ENCODE data around the gene TMPRSS3.

Gene TMPRSS3

GRCh38 chr21:42395905-42396651 is at the start of gene TMPRSS3:
TMPRSS3 (minus strand) TSS chr21:42396052; CDS start chr21:42395417, 635 bp downstream.
- H3K27me3 ChIP-seq (ENCODE audit: control insufficient read depth, insufficient read depth, low read length), result no peaks in the 10 kb centered on the region

GRCh38 chr21:42445311-42445710 is 49.5 kb upstream of the TMPRSS3 start:
- H3K9ac ChIP-seq (ENCODE audit: low read length), result no peak overlapping the region
- H3K4me3 ChIP-seq (ENCODE audit: low read length), result no peak overlapping the region
- H3K27me3 ChIP-seq (ENCODE audit: control insufficient read depth, insufficient read depth, low read length), result no peaks in the 10 kb centered on the region
- no peak overlapping the region for H3K27ac ChIP-seq (ENCODE audit: low read length)
- no peaks in the 10 kb centered on the region for H3K36me3 ChIP-seq (ENCODE audit: control insufficient read depth, low read depth, low read length)
- H3K9me3 ChIP-seq (ENCODE audit: control insufficient read depth, low read depth, low read length), result no peaks in the 10 kb centered on the region
- peaks cover 4% of the 10 kb centered on the region for H3K4me1 ChIP-seq (ENCODE audit: control insufficient read depth, low read depth, low read length)

More at GRCh38 chr21:42395905-42396651, at the start of gene TMPRSS3:
- Histone ChIP-seq H3K4me1 (ENCODE audit: control insufficient read depth, low read depth, low read length) (no peaks in the 10 kb centered on the region), H3K9ac (ENCODE audit: low read length) (no peak within 1 kb of the TSS), H3K9me3 (ENCODE audit: control insufficient read depth, low read depth, low read length) (no peaks in the 10 kb centered on the region), H3K27ac (ENCODE audit: low read length) (no peak within 1 kb of the TSS), H3K36me3 (ENCODE audit: control insufficient read depth, low read depth, low read length) (no peaks in the 10 kb centered on the region), H3K4me3 (ENCODE audit: low read length) (no peak within 1 kb of the TSS)

GRCh38 chr21:42444745-42445059 is 48.9 kb upstream of the TMPRSS3 start:
- Histone ChIP-seq H3K36me3 (ENCODE audit: control insufficient read depth, low read depth, low read length) (no peaks in the 10 kb centered on the region), H3K27me3 (ENCODE audit: control insufficient read depth, insufficient read depth, low read length) (no peaks in the 10 kb centered on the region), H3K4me1 (ENCODE audit: control insufficient read depth, low read depth, low read length) (peaks cover 2% of the 10 kb centered on the region), H3K27ac (ENCODE audit: low read length) (no peak overlapping the region), H3K9me3 (ENCODE audit: control insufficient read depth, low read depth, low read length) (no peaks in the 10 kb centered on the region), H3K4me3 (ENCODE audit: low read length) (no peak overlapping the region), H3K9ac (ENCODE audit: low read length) (no peak overlapping the region)

GRCh38 chr21:42443876-42444744 is 48.3 kb upstream of the TMPRSS3 start:
- no peak overlapping the region for H3K4me3 ChIP-seq (ENCODE audit: low read length)
- no peaks in the 10 kb centered on the region for H3K27me3 ChIP-seq (ENCODE audit: control insufficient read depth, insufficient read depth, low read length)
- no peaks in the 10 kb centered on the region for H3K9me3 ChIP-seq (ENCODE audit: control insufficient read depth, low read depth, low read length)
- H3K36me3 ChIP-seq (ENCODE audit: control insufficient read depth, low read depth, low read length), result no peaks in the 10 kb centered on the region
- no peaks in the 10 kb centered on the region for H3K4me1 ChIP-seq (ENCODE audit: control insufficient read depth, low read depth, low read length)
- H3K27ac ChIP-seq (ENCODE audit: low read length), result no peak overlapping the region
- no peak overlapping the region for H3K9ac ChIP-seq (ENCODE audit: low read length)

- H3K9me3 ChIP-seq (ENCODE audit: control insufficient read depth, low read depth, low read length), result no peaks in the 10 kb centered on the region
- H3K36me3 ChIP-seq (ENCODE audit: control insufficient read depth, low read depth, low read length), result no peaks in the 10 kb centered on the region
- no peak overlapping the region for H3K27ac ChIP-seq (ENCODE audit: low read length)
- H3K9ac ChIP-seq (ENCODE audit: low read length), result no peak overlapping the region
- no peak overlapping the region for H3K4me3 ChIP-seq (ENCODE audit: low read length)
- no peaks in the 10 kb centered on the region for H3K4me1 ChIP-seq (ENCODE audit: control insufficient read depth, low read depth, low read length)
- H3K27me3 ChIP-seq (ENCODE audit: control insufficient read depth, insufficient read depth, low read length), result no peaks in the 10 kb centered on the region
These were observed 47.4 kb upstream of the TMPRSS3 start for GRCh38 chr21:42443181-42443785.

- Histone ChIP-seq H3K4me3 (ENCODE audit: low read length) (no peak overlapping the region), H3K27ac (ENCODE audit: low read length) (no peak overlapping the region), H3K27me3 (ENCODE audit: control insufficient read depth, insufficient read depth, low read length) (no peaks in the 10 kb centered on the region), H3K36me3 (ENCODE audit: control insufficient read depth, low read depth, low read length) (no peaks in the 10 kb centered on the region), H3K9me3 (ENCODE audit: control insufficient read depth, low read depth, low read length) (no peaks in the 10 kb centered on the region), H3K9ac (ENCODE audit: low read length) (no peak overlapping the region), H3K4me1 (ENCODE audit: control insufficient read depth, low read depth, low read length) (no peaks in the 10 kb centered on the region)
These were observed 46.1 kb upstream of the TMPRSS3 start for GRCh38 chr21:42441963-42442362.

- Histone ChIP-seq H3K9ac (ENCODE audit: low read length) (no peak overlapping the region), H3K4me3 (ENCODE audit: low read length) (no peak overlapping the region), H3K9me3 (ENCODE audit: control insufficient read depth, low read depth, low read length) (no peaks in the 10 kb centered on the region), H3K27ac (ENCODE audit: low read length) (no peak overlapping the region), H3K27me3 (ENCODE audit: control insufficient read depth, insufficient read depth, low read length) (no peaks in the 10 kb centered on the region), H3K36me3 (ENCODE audit: control insufficient read depth, low read depth, low read length) (no peaks in the 10 kb centered on the region), H3K4me1 (ENCODE audit: control insufficient read depth, low read depth, low read length) (no peaks in the 10 kb centered on the region)
These were observed 44.4 kb upstream of the TMPRSS3 start for GRCh38 chr21:42440187-42440792.

- H3K4me3 ChIP-seq (ENCODE audit: low read length), result no peak overlapping the region
- no peaks in the 10 kb centered on the region for H3K4me1 ChIP-seq (ENCODE audit: control insufficient read depth, low read depth, low read length)
- H3K36me3 ChIP-seq (ENCODE audit: control insufficient read depth, low read depth, low read length), result no peaks in the 10 kb centered on the region
- H3K27me3 ChIP-seq (ENCODE audit: control insufficient read depth, insufficient read depth, low read length), result no peaks in the 10 kb centered on the region
- no peaks in the 10 kb centered on the region for H3K9me3 ChIP-seq (ENCODE audit: control insufficient read depth, low read depth, low read length)
- no peak overlapping the region for H3K27ac ChIP-seq (ENCODE audit: low read length)
- no peak overlapping the region for H3K9ac ChIP-seq (ENCODE audit: low read length)
These were observed 43.7 kb upstream of the TMPRSS3 start for GRCh38 chr21:42439284-42440186.

- no peaks in the 10 kb centered on the region for H3K36me3 ChIP-seq (ENCODE audit: control insufficient read depth, low read depth, low read length)
- no peaks in the 10 kb centered on the region for H3K9me3 ChIP-seq (ENCODE audit: control insufficient read depth, low read depth, low read length)
- no peaks in the 10 kb centered on the region for H3K4me1 ChIP-seq (ENCODE audit: control insufficient read depth, low read depth, low read length)
- no peak overlapping the region for H3K27ac ChIP-seq (ENCODE audit: low read length)
- H3K4me3 ChIP-seq (ENCODE audit: low read length), result no peak overlapping the region
- no peak overlapping the region for H3K9ac ChIP-seq (ENCODE audit: low read length)
- no peaks in the 10 kb centered on the region for H3K27me3 ChIP-seq (ENCODE audit: control insufficient read depth, insufficient read depth, low read length)
These were observed 42.7 kb upstream of the TMPRSS3 start for GRCh38 chr21:42438316-42439205.

- H3K27ac ChIP-seq (ENCODE audit: low read length), result no peak overlapping the region
- no peak overlapping the region for H3K9ac ChIP-seq (ENCODE audit: low read length)
- H3K4me1 ChIP-seq (ENCODE audit: control insufficient read depth, low read depth, low read length), result no peaks in the 10 kb centered on the region
- H3K4me3 ChIP-seq (ENCODE audit: low read length), result no peak overlapping the region
- no peaks in the 10 kb centered on the region for H3K36me3 ChIP-seq (ENCODE audit: control insufficient read depth, low read depth, low read length)
- no peaks in the 10 kb centered on the region for H3K27me3 ChIP-seq (ENCODE audit: control insufficient read depth, insufficient read depth, low read length)
- no peaks in the 10 kb centered on the region for H3K9me3 ChIP-seq (ENCODE audit: control insufficient read depth, low read depth, low read length)
These were observed 41.9 kb upstream of the TMPRSS3 start for GRCh38 chr21:42437786-42438185.

All from iPS-18a (cell line).